Osteoblast (primary cell): Measurements from ENCODE around the gene VWA5B2. TPM values are rescaled to one million over a fixed set of nuclear protein-coding genes. Genes with fewer than 3 reads are reported as not detected.

Experiments used
- DNase-seq: peaks from one replicate; pipeline ENCODE4 v3.0.0; 2011; ENCODE audit warnings: low spot score, mixed read lengths; ENCODE audit not compliant: insufficient read length; ENCODE audit errors: missing footprints
- H2AFZ ChIP-seq: 2 replicates; pipeline ENCODE4 v1.6.0; 2011; ENCODE audit warnings: mild to moderate bottlenecking, low read length
- H3K27ac ChIP-seq: 2 replicates; pipeline ENCODE4 v1.5.1; 2011; ENCODE audit warnings: mild to moderate bottlenecking, low read depth, low read length, moderate library complexity
- H3K27me3 ChIP-seq: 2 replicates; pipeline ENCODE4 v1.6.0; 2012; ENCODE audit warnings: mild to moderate bottlenecking, control low read depth, inconsistent platforms, low read length, moderate library complexity; ENCODE audit not compliant: insufficient read depth
- H3K36me3 ChIP-seq: 2 replicates; pipeline ENCODE4 v1.5.1; 2011; ENCODE audit warnings: mild to moderate bottlenecking, low read length, control low read depth, moderate library complexity; ENCODE audit not compliant: insufficient read depth
- H3K4me1 ChIP-seq: 2 replicates; pipeline ENCODE4 v1.5.1; 2011; ENCODE audit warnings: mild to moderate bottlenecking, low read length, control low read depth, moderate library complexity; ENCODE audit not compliant: insufficient read depth
- H3K4me2 ChIP-seq: 2 replicates; pipeline ENCODE4 v1.6.0; 2011; ENCODE audit warnings: mild to moderate bottlenecking, low read length; ENCODE audit not compliant: insufficient read depth
- H3K4me3 ChIP-seq: fragments of 200-600 bp; sonication (generic); 3 replicates; pipeline ENCODE4 v1.5.1; 2012; ENCODE audit warnings: mild to moderate bottlenecking, low read length, inconsistent platforms; ENCODE audit not compliant: insufficient read depth
- H3K79me2 ChIP-seq: 2 replicates; pipeline ENCODE4 v1.6.0; 2012; ENCODE audit warnings: mild to moderate bottlenecking, low read length, control low read depth, inconsistent platforms; ENCODE audit not compliant: insufficient read depth
- H3K9me3 ChIP-seq: 2 replicates; pipeline ENCODE4 v1.5.1; 2011; ENCODE audit warnings: low read depth, low read length, control low read depth
- H4K20me1 ChIP-seq: 2 replicates; pipeline ENCODE4 v1.6.0; 2012; ENCODE audit warnings: mild to moderate bottlenecking, low read length, control low read depth; ENCODE audit not compliant: insufficient read depth
- CTCF ChIP-seq: IDR thresholded peaks from 2 replicates; pipeline ENCODE4 v1.5.1; 2011; ENCODE audit warnings: mild to moderate bottlenecking, low read depth, low read length, moderate library complexity; ENCODE audit errors: extremely low read depth
- total RNA-seq: library from RNA; depleted of rRNA; stranded (reverse); fragments of >200 nt; gene quantifications from 2 replicates; pipeline ENCODE4 v1.2.3, GENCODE V29; 2012

Gene VWA5B2
- total RNA-seq, 1 donor: not detected

GRCh38 chr3:184283681-184284080 is 54.3 kb downstream of the VWA5B2 start:
- H3K27ac ChIP-seq: no peak overlapping the region
- no peak for TF ChIP-seq CTCF
- no peaks in the 10 kb centered on the region for H4K20me1 ChIP-seq
- no peak overlapping the region for H2AFZ ChIP-seq
- peak; percentile 26 for DNase-seq
- peaks cover 17% of the 10 kb centered on the region for H3K27me3 ChIP-seq
- H3K36me3 ChIP-seq: no peaks in the 10 kb centered on the region
- no peak overlapping the region for H3K4me2 ChIP-seq
- H3K4me1 ChIP-seq: no peaks in the 10 kb centered on the region
- no peaks in the 10 kb centered on the region for H3K9me3 ChIP-seq
- H3K4me3 ChIP-seq: no peak overlapping the region
- H3K79me2 ChIP-seq: no peaks in the 10 kb centered on the region

- no peaks in the 10 kb centered on the region for H4K20me1 ChIP-seq
- no peak overlapping the region for H3K4me3 ChIP-seq
- H3K27me3 ChIP-seq: peaks cover 15% of the 10 kb centered on the region
- no peaks in the 10 kb centered on the region for H3K79me2 ChIP-seq
- no peaks in the 10 kb centered on the region for H3K36me3 ChIP-seq
- H3K9me3 ChIP-seq: no peaks in the 10 kb centered on the region
- no peak overlapping the region for H2AFZ ChIP-seq
- H3K27ac ChIP-seq: no peak overlapping the region
- TF ChIP-seq CTCF: peak; percentile 59
- no peaks in the 10 kb centered on the region for H3K4me1 ChIP-seq
- no peak overlapping the region for H3K4me2 ChIP-seq
- DNase-seq: peak; percentile 96
These were observed 55.3 kb downstream of the VWA5B2 start for GRCh38 chr3:184284696-184285095.

- no peaks in the 10 kb centered on the region for H3K9me3 ChIP-seq
- no peak overlapping the region for H3K4me3 ChIP-seq
- peak overlapping the region; percentile 29 for H2AFZ ChIP-seq
- H4K20me1 ChIP-seq: no peaks in the 10 kb centered on the region
- no peaks in the 10 kb centered on the region for H3K4me1 ChIP-seq
- no peaks in the 10 kb centered on the region for H3K36me3 ChIP-seq
- H3K79me2 ChIP-seq: no peaks in the 10 kb centered on the region
- H3K27ac ChIP-seq: no peak overlapping the region
- peaks cover 20% of the 10 kb centered on the region for H3K27me3 ChIP-seq
- TF ChIP-seq CTCF: peak; percentile 82
- peak; percentile 92 for DNase-seq
- no peak overlapping the region for H3K4me2 ChIP-seq
These were observed 60.1 kb downstream of the VWA5B2 start for GRCh38 chr3:184289426-184289938.

GRCh38 chr3:184290331-184290730 is 60.9 kb downstream of the VWA5B2 start:
- Histone ChIP-seq H3K4me1 (no peaks in the 10 kb centered on the region), H3K36me3 (no peaks in the 10 kb centered on the region), H3K4me3 (no peak overlapping the region), H3K79me2 (no peaks in the 10 kb centered on the region), H3K9me3 (no peaks in the 10 kb centered on the region), H2AFZ (no peak overlapping the region), H3K4me2 (no peak overlapping the region), H3K27me3 (peaks cover 20% of the 10 kb centered on the region), H3K27ac (no peak overlapping the region), H4K20me1 (no peaks in the 10 kb centered on the region)
- no peak for TF ChIP-seq CTCF
- DNase-seq: no peak
